Sigmoid colon (tissue), 4 donors: ENCODE results near the gene NME3.

Experiments
- EP300 ChIP-seq, 4 donors: sonication (generic); formaldehyde crosslinking; IDR thresholded peaks; one replicate each; pipeline ENCODE4 v1.6.1; 2017; ENCODE audit warnings: antibody characterized with exemption in 4 of 4
- POLR2A ChIP-seq, 2 donors: fragments of 450-650 bp; IDR thresholded peaks; one replicate each; pipeline ENCODE4 v1.6.1; 2016; ENCODE audit warnings: antibody characterized with exemption in 2 of 2, mild to moderate bottlenecking in 2 of 2, moderate library complexity in 2 of 2
- POLR2AphosphoS5 ChIP-seq, 4 donors: sonication (generic); formaldehyde crosslinking; IDR thresholded peaks; one replicate each; pipeline ENCODE4 v1.6.1; 2017; ENCODE audit warnings: antibody characterized with exemption in 4 of 4
- TF ChIP-seq, protein P1 (sequence below), 4 experiments: fragments of 450-650 bp in 3 of 4; fragments of 200-600 bp in 1 of 4; IDR thresholded peaks; one replicate each; pipeline ENCODE4 v1.5.1; 2016 to 2019; ENCODE audit warnings: antibody characterized with exemption in 4 of 4, mild to moderate bottlenecking in 3 of 4, moderate library complexity in 2 of 4

DNA sequence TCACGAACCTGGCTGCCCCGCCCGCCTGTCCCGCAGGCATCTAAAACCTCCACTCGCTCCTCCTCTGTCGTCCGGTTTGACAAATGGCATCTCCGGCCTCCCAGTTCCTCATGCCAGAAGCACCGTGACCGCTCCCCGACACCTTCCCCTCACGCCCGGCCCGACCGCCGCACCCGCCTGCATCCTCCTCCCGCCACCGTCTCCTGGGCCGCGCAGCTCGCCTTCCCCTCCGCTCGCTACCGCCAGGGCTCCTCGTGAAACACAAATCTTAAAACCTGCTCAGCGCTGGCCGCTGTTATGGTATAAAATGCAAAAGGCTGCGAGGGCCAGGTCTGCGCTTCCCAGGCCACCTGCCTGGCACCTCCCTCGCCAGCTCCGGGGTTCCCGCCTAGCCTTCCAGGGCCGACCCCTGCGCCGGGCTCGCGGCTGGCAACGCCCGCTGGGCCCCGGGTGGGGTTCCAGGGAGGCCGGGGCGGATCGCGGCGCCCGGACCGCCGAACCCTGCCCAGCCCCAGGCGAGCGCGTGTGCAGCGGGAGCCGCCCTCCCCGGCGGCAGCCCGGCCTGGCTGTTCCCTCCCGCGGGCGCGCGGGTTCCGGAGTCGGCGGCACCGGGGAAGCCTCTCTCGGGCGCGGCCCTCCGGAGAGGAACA is 10.5 kb upstream of the NME3 start:
- TF ChIP-seq POLR2A (IDR thresholded peaks at IDR 0.05) (no peak), POLR2AphosphoS5 (IDR thresholded peaks at IDR 0.05) (peak in 3 of 4 donors; percentile 8 to 14 (median 11)), EP300 (IDR thresholded peaks at IDR 0.05) (no peak)
- TF ChIP-seq, protein P1, sequence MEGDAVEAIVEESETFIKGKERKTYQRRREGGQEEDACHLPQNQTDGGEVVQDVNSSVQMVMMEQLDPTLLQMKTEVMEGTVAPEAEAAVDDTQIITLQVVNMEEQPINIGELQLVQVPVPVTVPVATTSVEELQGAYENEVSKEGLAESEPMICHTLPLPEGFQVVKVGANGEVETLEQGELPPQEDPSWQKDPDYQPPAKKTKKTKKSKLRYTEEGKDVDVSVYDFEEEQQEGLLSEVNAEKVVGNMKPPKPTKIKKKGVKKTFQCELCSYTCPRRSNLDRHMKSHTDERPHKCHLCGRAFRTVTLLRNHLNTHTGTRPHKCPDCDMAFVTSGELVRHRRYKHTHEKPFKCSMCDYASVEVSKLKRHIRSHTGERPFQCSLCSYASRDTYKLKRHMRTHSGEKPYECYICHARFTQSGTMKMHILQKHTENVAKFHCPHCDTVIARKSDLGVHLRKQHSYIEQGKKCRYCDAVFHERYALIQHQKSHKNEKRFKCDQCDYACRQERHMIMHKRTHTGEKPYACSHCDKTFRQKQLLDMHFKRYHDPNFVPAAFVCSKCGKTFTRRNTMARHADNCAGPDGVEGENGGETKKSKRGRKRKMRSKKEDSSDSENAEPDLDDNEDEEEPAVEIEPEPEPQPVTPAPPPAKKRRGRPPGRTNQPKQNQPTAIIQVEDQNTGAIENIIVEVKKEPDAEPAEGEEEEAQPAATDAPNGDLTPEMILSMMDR (IDR thresholded peaks at IDR 0.05): peak in 1 of 4 experiments; percentile 34
